Superior temporal gyrus (tissue), 1 donor: ENCODE measurements around the gene PPOX.
A peak's percentile ranks its signal among the peaks of the same experiment; 100 is the strongest.

ENCODE experiments used
- DNase-seq: peaks from one replicate; pipeline ENCODE4 v3.0.0-alpha.2; 2016; ENCODE audit errors: extremely low spot score

PPOX gene

DNA sequence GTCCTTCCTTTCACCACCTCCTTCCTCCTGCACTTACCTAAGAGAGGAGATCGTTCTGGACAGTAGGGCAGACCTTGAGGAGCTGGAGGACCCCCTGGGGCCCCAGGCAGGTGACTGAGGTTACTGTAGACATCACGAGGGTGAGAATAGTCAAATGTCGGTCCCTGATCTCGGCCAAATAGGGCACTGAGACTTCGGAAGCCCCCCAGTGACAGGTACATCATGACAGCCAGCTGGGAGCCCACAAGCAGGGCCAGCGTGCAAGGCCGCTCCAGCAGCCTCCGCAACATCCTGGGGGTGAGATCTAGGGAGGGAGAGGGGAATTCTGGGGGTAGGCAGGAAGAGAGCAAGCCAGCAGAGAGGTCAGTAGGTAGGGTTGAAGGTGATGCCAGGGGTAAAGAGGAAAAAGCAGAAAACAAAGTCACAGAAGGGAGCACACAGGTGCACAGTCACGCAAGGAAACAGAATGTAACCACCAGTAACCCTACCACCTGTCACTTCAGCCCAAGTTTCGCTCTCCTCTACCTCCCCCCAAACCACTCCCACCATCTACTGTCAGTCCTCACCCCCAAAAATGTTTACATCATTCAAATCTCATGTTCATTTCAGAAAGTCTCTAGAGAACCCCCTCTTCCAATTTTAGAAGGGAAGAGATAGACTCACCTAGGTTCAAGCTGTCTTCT lies 9.7 kb downstream of the PPOX start:
- DNase-seq: no peak

GRCh38 chr1:161176468-161177111 lies 10.4 kb downstream of the PPOX start:
- no peak for DNase-seq

DNA sequence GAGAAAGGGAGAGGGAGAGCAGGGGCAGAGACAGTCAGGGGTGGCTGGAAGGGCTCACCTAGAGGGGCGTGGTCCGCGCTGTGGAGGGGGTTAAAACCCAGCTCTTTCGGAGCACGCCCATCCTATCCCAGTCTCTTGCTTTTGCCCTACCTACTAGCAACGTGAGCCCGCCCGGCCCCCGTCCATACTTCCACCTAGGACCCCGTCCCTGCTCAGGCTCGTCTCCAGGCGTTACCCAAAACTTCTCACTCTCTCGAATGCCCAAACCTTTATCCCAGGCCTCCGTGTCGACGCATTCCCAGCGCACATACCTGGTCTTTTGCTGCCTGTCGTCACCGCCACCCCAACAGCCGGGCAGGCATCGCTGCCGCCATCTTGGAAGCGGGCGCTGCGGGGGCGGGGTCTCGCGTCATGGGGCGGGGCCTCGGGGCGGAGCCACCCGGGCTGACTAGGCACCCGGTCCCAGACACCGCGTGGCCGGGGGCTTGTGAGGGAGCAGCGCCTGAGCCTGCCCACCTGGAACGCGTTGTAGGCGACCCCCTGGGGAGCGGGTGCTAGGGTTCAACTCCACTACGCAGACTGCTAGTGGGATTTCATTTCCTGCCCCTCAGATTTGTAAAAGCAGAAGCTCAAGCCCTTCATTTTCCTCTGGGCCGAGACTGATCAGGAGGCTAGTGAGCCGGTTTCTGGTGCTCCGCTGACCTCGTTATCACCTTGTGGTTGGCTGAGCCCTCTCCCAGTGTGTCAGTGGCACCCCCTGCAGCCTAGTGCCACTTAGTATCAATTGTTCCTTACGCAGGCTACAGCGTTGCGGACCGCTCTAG lies 11.1 kb downstream of the PPOX start, which contains the start of gene B4GALT3:
TSS of gene B4GALT3 (minus strand) at position 396 of the 824 bp plus-strand sequence. CDS start 1,447 bp downstream, outside the sequence.
- peak; percentile 84 for DNase-seq

DNA sequence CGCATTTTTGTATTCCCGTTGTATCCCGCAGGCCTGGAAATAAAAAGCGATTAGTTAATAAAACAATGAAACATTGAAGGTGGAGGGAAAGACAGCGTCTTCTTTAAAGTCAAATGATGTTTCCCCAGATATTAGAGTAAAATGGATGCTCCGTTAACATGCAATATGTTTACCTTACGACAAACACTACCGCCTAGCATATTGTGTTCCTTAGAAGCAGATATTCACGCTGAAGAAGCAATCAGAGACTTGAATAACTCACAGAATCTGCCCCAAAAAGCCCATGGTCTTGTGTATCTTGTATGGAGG lies 11.7 kb downstream of the PPOX start:
- no peak for DNase-seq

GRCh38 chr1:161179698-161180097 lies 13.5 kb downstream of the PPOX start:
- no peak for DNase-seq

GRCh38 chr1:161180639-161181038 lies 14.4 kb downstream of the PPOX start:
- no peak for DNase-seq

DNA sequence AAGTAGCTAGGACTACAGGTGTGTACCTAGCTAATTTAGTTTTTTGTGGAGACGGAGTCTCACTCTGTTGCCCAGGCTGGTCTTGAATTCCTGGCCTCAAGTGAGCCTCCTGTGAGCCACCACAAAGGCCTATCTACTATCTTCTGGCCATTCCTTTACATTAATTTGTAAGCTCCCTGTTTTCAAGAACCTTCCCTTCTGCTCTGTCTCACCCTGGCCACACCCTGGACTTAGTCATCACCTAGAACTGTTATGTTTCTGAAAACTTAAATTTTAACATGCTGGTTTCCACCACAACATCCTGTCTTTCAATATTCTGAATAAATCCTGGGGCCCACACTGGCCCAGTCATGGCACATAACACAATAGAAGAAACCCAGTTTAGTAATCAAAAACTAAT lies 16.0 kb downstream of the PPOX start:
- DNase-seq: no peak

DNA sequence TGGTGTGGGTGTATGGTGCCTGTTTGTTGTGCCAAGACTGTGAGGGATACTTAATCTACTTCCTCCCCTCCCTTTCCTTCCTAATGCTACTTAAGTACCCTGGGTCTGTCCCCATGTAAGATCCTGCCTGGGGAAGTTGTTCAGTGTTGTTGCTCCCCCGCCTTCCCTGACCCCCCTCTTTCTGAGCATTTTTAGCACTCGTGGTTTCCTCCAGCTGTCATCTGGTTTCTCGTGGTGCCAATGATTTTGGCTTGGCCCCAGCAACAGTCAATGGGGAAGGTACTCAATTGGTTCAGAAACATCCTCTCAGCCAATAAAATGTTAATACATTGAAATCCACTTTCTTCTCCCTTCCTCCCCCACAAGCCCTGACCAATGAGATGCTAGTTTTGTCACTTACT lies 19.1 kb downstream of the PPOX start:
- DNase-seq: peak; percentile 71

DNA sequence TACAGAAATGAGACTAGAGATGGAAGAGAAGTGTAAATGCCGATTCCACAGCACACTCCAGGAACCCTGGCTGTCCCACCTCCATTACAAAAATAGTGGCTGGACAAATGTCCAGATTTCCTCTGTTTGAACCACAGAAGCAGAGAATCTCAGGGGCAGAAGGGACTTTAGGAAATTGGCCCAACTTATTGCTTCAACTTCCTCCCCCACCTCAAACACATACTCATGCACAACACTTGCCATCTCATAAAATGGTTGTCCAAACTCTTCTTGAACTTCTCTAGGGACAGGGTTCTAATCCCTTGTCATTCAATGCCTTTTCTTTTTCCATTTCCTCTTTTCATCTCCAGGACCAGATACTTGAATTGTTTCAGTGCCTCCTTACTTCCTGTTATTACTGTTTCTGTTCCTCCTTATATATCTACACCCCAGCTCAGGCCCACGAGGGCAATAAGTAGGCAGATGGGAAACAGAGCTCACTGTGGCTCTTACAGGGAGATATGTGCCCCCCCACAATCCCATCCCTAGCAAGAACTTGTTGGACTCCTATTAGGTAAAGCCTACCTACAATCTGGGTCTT lies 19.6 kb downstream of the PPOX start:
- DNase-seq: no peak

DNA sequence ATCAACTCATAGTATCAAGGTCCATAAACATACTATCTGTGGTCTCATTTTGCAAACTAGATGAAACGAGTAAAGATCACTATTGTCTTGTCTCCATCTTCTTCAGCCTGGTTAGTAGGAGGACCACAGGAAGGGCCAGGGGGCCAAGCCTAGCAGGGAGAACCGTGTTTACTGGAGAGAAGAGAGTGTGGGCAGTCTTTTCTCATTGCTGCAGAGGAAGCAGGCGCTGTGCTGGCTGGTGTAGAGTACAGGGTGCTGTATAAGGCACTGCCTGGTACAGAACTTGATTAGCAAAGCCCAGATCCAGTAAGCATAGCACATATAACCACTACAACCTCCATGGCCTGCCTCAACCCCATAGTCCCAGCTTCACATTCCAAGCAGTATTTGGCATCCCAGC lies 21.1 kb downstream of the PPOX start:
- DNase-seq: no peak

GRCh38 chr1:161188381-161188780 lies 22.2 kb downstream of the PPOX start:
- DNase-seq: no peak

GRCh38 chr1:161189036-161189435 lies 22.8 kb downstream of the PPOX start:
- DNase-seq: no peak

GRCh38 chr1:161190962-161191521 lies 24.8 kb downstream of the PPOX start:
- DNase-seq: peak; percentile 57

DNA sequence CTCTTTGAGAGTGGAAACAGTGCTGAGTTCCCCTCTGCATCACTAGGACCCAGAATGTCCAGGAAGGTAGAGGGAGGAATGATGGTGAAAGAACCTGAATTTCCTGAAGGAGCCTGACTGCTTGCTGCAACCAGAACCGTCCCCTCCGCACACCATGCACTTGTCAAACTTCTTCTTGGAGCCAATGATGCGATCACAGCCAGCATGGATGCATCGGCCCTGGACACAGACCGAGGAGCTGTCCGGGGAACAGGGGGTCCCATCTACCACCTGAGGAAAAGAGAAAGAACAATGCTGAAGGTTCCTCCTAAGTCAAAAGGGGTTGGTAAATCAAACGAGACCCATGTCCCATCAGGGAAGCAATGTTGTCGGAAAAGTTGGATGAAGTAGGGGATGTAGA lies 25.7 kb downstream of the PPOX start:
- no peak for DNase-seq

- peak; percentile 91 for DNase-seq
Observed at GRCh38 chr1:161192476-161193465, 26.5 kb downstream of the PPOX start.

- peak; percentile 89 for DNase-seq
Observed at GRCh38 chr1:161193561-161194235, 27.5 kb downstream of the PPOX start.

- peak; percentile 57 for DNase-seq
Observed at GRCh38 chr1:161195171-161195570, 28.9 kb downstream of the PPOX start.

GRCh38 chr1:161196111-161196510 lies 29.9 kb downstream of the PPOX start:
- DNase-seq: no peak

DNA sequence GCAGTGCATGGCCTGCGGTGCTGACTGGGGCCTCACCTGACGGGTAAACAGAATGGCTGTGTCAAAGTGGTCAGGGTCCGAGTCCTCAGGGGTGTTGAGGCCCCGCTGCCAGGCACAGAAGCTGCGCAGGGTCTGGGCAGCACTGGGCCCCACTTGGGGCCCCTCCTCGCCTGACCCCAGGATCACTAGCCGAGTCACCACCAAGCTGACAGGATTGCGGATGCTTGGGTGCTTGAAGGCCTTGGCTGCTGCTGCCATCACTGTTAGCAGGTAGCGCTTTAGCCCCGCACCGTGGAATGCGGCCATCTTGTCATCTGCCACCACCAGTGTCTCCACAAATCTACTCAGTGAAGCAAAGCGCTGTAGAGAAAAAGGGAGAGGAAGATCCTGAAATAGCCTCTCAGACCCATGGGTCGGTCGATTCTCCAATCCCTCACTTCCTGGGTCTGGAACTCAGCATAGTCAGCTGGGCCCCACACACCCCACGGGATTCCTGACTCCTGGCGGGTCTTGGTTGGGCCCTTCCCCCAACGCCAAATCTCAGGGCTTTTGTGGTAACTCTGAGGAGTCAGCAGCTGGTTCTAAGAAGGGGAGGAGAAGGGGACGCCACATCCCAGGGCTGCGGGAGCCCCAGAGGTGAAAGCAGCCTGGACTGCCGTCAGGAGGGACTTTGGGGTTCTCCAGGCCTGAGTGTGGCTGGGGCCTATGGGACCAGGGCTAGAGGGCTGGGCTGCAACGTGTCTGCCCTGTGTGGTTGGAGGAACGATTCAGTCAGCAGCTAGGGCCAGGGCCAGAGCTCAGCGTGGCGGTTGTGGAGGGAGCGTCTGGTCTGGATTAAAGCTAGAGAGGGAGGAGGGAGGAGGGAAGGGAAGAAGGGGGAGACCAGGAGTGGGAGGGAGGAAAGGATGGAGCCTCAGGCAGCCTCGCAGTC lies 30.6 kb downstream of the PPOX start:
- no peak for DNase-seq
